ENCODE measurements around the gene LDB2. TPM values are rescaled to one million over a fixed set of nuclear protein-coding genes. Genes with fewer than 3 reads are reported as not detected.

Gene LDB2
- total RNA-seq, 1 experiment from 2014 or later = not detected

DNA sequence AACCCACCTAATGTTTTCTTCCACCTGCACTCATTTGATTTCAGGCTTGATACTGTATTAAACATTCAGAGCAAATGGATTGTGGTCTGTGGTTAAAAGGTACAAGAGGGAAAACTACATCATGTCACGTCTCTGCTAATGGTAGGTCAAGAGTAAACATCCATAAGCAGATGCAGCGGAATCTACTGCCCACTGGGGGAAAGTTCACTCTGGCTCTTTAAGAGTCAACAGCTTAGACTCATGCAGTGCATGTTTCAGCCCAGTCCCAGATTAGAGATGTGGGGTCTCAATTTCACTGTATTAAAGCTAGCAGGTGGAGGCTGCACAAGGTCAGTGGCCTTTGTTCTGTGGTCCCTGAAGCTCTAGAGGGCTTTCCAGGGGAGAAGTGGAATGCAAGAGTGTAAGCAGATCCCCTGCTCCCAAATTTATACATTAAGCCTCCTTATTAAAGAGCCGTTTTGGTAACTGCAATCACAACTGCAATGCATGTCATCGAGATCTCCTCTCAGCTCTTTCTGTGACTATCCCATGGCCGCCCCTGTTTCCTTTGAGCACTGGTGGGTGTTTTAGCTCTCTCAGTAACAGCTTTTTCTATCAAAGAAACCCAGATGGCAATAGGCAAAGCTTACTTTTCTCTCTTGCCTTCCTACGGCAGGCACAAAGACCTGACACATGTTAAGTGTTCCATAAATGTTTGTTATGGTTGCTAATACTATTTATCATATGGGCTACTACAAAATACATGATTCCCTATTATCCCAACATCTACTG is 53.4 kb downstream of the LDB2 start:
- Histone ChIP-seq H3K36me3 (ENCODE audit: low read depth) (no peaks in the 10 kb centered on the region), H3F3A (ENCODE audit: insufficient read depth, low read depth) (no peaks in the 10 kb centered on the region), H3K9me2 (ENCODE audit: insufficient read depth) (no peaks in the 10 kb centered on the region), H3K27ac (no peak overlapping the region), H3K4me3 (no peak overlapping the region), H3K27me3 (ENCODE audit: insufficient read depth, low read depth) (no peaks in the 10 kb centered on the region), H3K4me1 (replicated peaks; ENCODE audit: insufficient read depth) (no peaks in the 10 kb centered on the region), H4K20me1 (ENCODE audit: insufficient read depth) (no peaks in the 10 kb centered on the region), H3K4me2 (no peak overlapping the region), H3K9me3 (ENCODE audit: insufficient read depth, low read depth) (no peaks in the 10 kb centered on the region), H3K79me2 (ENCODE audit: low read depth) (no peaks in the 10 kb centered on the region), H2AFZ (no peak overlapping the region)
- no peak for DNase-seq
- POLR2A ChIA-PET (ENCODE audit: unreplicated experiment) = no interaction called here
- intact Hi-C loops (cut with micrococcal nuclease; ENCODE audit: unreplicated experiment) = no loop called here
- CTCF ChIA-PET = no interaction called here
- no peak for TF ChIP-seq EZH2 (IDR thresholded peaks at IDR 0.05; ENCODE audit: low read depth)
- TF ChIP-seq, protein P1, sequence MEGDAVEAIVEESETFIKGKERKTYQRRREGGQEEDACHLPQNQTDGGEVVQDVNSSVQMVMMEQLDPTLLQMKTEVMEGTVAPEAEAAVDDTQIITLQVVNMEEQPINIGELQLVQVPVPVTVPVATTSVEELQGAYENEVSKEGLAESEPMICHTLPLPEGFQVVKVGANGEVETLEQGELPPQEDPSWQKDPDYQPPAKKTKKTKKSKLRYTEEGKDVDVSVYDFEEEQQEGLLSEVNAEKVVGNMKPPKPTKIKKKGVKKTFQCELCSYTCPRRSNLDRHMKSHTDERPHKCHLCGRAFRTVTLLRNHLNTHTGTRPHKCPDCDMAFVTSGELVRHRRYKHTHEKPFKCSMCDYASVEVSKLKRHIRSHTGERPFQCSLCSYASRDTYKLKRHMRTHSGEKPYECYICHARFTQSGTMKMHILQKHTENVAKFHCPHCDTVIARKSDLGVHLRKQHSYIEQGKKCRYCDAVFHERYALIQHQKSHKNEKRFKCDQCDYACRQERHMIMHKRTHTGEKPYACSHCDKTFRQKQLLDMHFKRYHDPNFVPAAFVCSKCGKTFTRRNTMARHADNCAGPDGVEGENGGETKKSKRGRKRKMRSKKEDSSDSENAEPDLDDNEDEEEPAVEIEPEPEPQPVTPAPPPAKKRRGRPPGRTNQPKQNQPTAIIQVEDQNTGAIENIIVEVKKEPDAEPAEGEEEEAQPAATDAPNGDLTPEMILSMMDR (conservative IDR thresholded peaks at IDR 0.05) = no peak
- no TSS peak for BruUV-seq (replicated peaks)

DNA sequence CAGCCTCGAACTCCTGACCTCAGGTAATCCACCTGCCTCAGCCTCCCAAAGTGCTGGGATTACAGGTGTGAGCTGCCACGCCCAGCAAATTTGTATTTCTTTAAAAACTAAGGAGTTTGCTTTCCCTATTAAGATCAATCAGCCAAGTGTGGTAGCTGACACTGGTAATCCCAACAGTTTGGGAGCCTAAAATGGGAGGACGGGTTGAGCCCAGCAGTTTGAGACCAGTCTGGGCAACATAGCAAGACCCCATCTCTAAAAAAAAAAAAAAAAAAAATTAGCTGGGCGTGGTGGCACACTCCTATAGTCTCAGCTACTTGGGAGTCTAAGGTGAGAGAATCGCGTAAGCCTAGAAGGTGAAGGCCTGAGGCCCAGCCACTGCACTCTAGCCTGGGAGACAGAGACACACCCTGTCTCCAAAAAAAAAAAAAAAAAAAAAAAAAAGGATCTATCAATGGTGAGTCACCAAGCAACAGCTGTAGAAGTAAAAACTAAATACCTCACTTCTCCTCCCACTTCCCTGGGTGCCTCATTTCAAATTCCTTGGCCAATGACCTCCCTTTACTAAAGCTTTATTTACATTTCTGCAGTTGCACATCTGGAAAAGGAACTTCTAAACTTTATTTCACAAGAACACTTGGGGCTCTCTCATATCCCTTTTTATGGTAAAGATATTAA is 54.5 kb downstream of the LDB2 start:
- Histone ChIP-seq H3K27me3 (ENCODE audit: insufficient read depth, low read depth) (no peaks in the 10 kb centered on the region), H3K27ac (no peak overlapping the region), H3K4me2 (no peak overlapping the region), H3K4me3 (no peak overlapping the region), H3K79me2 (ENCODE audit: low read depth) (no peaks in the 10 kb centered on the region), H3K9me3 (ENCODE audit: insufficient read depth, low read depth) (no peaks in the 10 kb centered on the region), H3K36me3 (ENCODE audit: low read depth) (no peaks in the 10 kb centered on the region), H2AFZ (no peak overlapping the region), H4K20me1 (ENCODE audit: insufficient read depth) (no peaks in the 10 kb centered on the region), H3K4me1 (replicated peaks; ENCODE audit: insufficient read depth) (no peaks in the 10 kb centered on the region), H3K9me2 (ENCODE audit: insufficient read depth) (no peaks in the 10 kb centered on the region), H3F3A (ENCODE audit: insufficient read depth, low read depth) (no peaks in the 10 kb centered on the region)
- CTCF ChIA-PET = no interaction called here
- POLR2A ChIA-PET (ENCODE audit: unreplicated experiment) = no interaction called here
- intact Hi-C loops (cut with micrococcal nuclease; ENCODE audit: unreplicated experiment) = no loop called here
- no peak for TF ChIP-seq EZH2 (IDR thresholded peaks at IDR 0.05; ENCODE audit: low read depth)
- TF ChIP-seq, protein P1 (conservative IDR thresholded peaks at IDR 0.05) = no peak
- DNase-seq = no peak
- BruUV-seq (replicated peaks) = no TSS peak

DNA sequence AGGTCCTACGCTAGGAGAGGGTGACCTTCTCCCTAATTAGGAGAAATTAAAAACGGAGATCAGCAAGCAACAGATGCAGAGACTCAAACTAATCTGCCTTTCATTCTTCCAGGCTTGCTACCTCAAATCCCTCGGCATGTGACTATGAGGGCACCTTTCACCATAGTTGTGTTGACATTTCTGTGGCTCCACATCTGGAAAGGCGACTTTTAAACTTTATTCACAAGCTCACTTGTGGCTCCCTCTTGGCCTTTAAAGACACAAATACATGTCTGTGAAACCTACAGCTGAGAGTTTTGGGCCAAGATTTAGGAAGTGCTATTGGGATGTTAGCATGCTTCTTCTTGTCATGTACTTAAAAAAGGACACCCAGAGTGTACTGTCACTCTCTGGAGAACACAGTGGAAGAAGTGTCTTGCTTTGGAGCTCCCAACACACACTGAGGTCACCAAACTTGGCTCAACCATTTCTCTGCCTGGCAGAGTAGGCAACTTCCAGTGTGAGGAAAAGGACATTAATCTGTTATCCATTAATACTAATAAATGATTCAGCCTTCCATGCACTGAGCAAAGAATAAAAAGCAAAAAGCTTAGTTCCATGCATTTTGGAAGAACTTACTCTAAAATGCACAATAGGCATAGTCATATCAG is 60.1 kb downstream of the LDB2 start:
- no peak overlapping the region for H2AFZ ChIP-seq
- no peaks in the 10 kb centered on the region for H3K9me3 ChIP-seq (ENCODE audit: insufficient read depth, low read depth)
- BruUV-seq (replicated peaks) = no TSS peak
- no peaks in the 10 kb centered on the region for H4K20me1 ChIP-seq (ENCODE audit: insufficient read depth)
- no peak for DNase-seq
- no peaks in the 10 kb centered on the region for H3K27me3 ChIP-seq (ENCODE audit: insufficient read depth, low read depth)
- TF ChIP-seq EZH2 (IDR thresholded peaks at IDR 0.05; ENCODE audit: low read depth) = no peak
- TF ChIP-seq, protein P1 (conservative IDR thresholded peaks at IDR 0.05) = no peak
- ChIA-PET POLR2A (ENCODE audit: unreplicated experiment) (no interaction called here), CTCF (no interaction called here)
- intact Hi-C loops (cut with micrococcal nuclease; ENCODE audit: unreplicated experiment) = no loop called here
- no peak overlapping the region for H3K4me3 ChIP-seq
- no peaks in the 10 kb centered on the region for H3K9me2 ChIP-seq (ENCODE audit: insufficient read depth)
- no peaks in the 10 kb centered on the region for H3F3A ChIP-seq (ENCODE audit: insufficient read depth, low read depth)
- H3K4me2 ChIP-seq = no peak overlapping the region
- H3K79me2 ChIP-seq (ENCODE audit: low read depth) = no peaks in the 10 kb centered on the region
- no peaks in the 10 kb centered on the region for H3K4me1 ChIP-seq (replicated peaks; ENCODE audit: insufficient read depth)
- no peak overlapping the region for H3K27ac ChIP-seq
- H3K36me3 ChIP-seq (ENCODE audit: low read depth) = no peaks in the 10 kb centered on the region
